ENCODE data around the gene FAM78B. TPM values are rescaled to one million over a fixed set of nuclear protein-coding genes. Genes with fewer than 3 reads are reported as not detected.

FAM78B gene
- polyA plus RNA-seq, 3 donors = 0.87 to 1.7 (median 1.2) TPM

GRCh38 chr1:166084613-166085012 is 82.2 kb downstream of the FAM78B start:
- H3K27ac ChIP-seq (ENCODE audit: low read depth, low read length) = no peak overlapping the region
- 86 to 92% (median 87%) methylated on average over 3 of the region's 3 CpGs for WGBS, 3 donors

DNA sequence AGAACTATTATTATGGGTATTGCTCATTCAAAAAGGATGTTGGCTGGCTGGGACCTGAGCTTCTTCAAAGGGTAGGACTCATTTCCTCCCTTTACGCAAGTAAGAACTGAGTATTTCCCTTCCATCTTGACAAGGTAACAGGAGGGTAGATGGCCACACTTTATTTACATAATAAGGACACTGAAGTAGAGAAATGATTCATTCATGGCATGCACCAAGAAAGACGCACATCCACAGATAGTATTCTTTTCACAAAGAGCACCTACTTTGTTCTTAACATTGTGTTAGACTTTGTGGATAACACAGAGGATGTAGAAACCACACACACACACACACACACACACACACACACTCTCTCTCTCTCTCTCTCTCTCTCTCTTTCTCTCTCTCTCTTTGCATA is 82.9 kb downstream of the FAM78B start:
- H3K27ac ChIP-seq (ENCODE audit: low read depth, low read length) = no peak overlapping the region
- 35 to 43% (median 38%) methylated on average over 2 of the region's 2 CpGs for WGBS, 3 donors

DNA sequence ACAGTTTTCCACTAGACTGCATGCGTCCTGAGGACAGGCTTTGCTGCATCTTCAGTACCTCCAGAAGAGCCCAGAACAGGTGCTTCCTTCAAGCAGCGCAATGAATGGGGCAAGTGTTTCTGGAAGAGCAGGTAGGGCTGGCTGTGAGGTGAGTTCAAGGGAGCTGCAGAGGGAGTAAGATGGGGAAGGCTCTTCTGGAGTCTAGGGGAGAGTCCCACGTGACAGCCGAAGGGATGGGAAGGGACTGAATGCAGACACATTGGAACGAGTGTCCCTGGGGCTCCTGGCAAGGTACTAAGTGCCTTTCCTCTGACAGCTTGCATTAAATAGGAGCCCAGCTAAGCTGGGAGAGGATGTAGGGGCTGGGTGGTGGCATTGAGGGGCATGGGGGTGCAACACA is 84.2 kb downstream of the FAM78B start:
- 92 to 94% (median 94%) methylated on average over 5 of the region's 5 CpGs for WGBS, 3 donors

GRCh38 chr1:166080967-166081870 is 85.6 kb downstream of the FAM78B start:
- 49 to 71% (median 52%) methylated on average over 14 of the region's 14 CpGs for WGBS, 3 donors
- H3K27ac ChIP-seq (ENCODE audit: low read depth, low read length) = no peak overlapping the region

More for the DNA sequence above, 84.2 kb downstream of the FAM78B start:
- no peak overlapping the region for H3K27ac ChIP-seq (ENCODE audit: low read depth, low read length)

GRCh38 chr1:166080277-166080966 is 86.4 kb downstream of the FAM78B start:
- no peak overlapping the region for H3K27ac ChIP-seq (ENCODE audit: low read depth, low read length)
- 46 to 70% (median 47%) methylated on average over 9 of the region's 9 CpGs for WGBS, 3 donors

DNA sequence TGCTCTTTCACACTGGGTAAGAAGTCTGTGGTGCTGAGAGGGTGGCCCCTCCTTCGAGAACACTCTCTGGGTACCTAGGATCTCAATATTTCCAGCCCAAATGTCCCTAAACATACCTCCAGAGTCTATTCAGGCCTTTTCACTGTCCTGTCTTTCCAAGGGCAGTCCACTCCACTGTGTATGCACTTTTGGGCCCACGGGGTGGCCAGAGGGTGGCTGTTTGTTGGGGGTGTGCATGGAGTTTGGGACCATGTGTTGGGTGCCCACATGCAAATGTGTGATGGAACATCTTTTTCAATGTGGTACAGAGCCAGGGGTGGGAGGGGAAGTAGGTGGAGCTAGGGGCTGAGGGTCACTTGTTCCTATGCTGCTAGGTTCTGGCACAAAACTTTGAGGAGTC is 87.5 kb downstream of the FAM78B start:
- 83 to 87% (median 87%) methylated on average over 2 of the region's 2 CpGs for WGBS, 3 donors
- no peak overlapping the region for H3K27ac ChIP-seq (ENCODE audit: low read depth, low read length)

DNA sequence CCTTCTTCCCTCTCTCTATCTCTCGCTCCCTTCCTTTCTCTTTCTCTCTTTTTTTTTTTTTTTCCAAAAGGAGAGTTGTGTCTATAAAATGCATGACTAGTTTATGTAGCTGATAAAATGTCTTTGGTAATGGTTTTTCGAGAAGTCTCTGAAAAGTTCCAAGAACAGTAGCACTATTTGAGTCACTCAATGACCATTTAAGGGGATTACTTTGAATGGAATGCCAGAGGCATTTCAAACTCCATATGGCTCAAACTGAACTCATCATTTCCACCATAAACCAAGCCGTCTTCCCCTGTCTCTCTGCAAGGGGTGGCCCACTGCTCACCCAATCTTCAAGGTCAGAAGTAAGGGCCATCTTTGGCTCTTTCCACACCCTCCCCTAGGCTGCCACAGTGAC is 93.3 kb downstream of the FAM78B start:
- WGBS, 3 donors = 61 to 77% (median 74%) methylated on average over 3 of the region's 3 CpGs

DNA sequence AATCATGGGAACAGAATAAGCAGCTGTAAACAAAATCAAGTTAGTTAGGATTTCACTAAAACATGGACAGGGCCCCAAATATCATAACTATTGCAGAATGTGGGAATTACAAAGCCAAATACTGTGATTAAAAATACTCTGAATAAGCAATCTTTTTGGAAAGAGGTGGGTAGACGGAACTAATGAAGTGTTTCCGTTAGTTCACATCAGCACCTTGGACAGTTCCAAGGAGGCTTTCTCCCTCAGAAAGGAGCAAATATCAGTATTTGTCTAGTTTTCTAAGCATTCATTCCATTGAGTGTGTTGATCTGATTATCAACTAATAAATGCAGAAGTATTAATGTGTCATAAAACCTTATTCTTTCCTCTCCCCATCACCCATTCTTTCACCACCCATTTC is 97.4 kb downstream of the FAM78B start:
- H3K27ac ChIP-seq (ENCODE audit: low read depth, low read length) = no peak overlapping the region
- 43 to 59% (median 52%) methylated on average over 2 of the region's 2 CpGs for WGBS, 3 donors

More for the DNA sequence above, 93.3 kb downstream of the FAM78B start:
- no peak overlapping the region for H3K27ac ChIP-seq (ENCODE audit: low read depth, low read length)

DNA sequence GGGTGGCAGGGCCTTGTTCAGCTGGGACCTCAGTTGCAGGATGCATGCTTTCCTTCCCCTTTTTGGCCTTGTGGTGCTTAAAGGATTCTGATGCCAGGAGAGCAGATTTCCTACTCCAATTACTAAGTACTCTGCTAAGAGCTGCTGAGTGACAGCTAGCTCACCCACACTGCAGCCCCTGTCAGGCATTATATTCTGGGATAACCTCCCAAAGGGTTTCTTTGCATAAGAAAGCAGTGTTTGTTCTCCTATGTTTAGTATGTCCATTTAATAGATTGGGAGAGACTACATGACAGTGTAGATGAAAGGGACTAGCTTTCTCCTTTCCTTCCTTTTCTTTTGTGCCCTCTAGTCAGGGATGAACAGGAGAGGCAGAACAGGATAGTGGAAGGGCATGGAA is 100.7 kb downstream of the FAM78B start:
- no peak overlapping the region for H3K27ac ChIP-seq (ENCODE audit: low read depth, low read length)

DNA sequence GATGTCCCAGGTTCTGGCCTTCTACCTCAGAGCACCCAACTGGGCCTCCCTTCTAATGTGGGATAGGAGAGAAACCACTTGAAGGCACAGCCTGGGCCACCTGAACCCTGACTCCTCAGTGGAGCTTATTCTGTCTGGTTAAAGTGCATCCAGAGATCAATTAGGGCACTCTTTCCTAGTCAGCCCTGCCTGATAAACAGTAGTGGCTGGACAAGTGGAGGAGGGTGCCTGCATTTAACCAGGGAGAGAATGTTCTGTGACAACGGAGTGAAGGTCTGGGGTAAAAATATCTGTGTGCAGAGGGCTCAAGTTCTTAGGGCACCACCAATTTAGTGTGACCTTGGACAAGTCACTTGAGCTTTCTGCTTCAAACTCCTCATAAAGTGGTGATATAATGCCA is 101.8 kb downstream of the FAM78B start:
- H3K27ac ChIP-seq (ENCODE audit: low read depth, low read length) = no peak overlapping the region
- WGBS, 3 donors = 72 to 85% (median 74%) methylated on average over 1 of the region's 1 CpG

GRCh38 chr1:166064313-166064926 is 102.4 kb downstream of the FAM78B start:
- no peak overlapping the region for H3K27ac ChIP-seq (ENCODE audit: low read depth, low read length)
- 57 to 78% (median 68%) methylated on average over 4 of the region's 4 CpGs for WGBS, 3 donors

- WGBS, 3 donors = 64 to 78% (median 67%) methylated on average over 1 of the region's 1 CpG
- no peak overlapping the region for H3K27ac ChIP-seq (ENCODE audit: low read depth, low read length)
Observed at GRCh38 chr1:166063701-166064100, 103.1 kb downstream of the FAM78B start.

GRCh38 chr1:166062421-166063070 is 104.3 kb downstream of the FAM78B start:
- WGBS, 3 donors = 71 to 76% (median 74%) methylated on average over 12 of the region's 12 CpGs
- no peak overlapping the region for H3K27ac ChIP-seq (ENCODE audit: low read depth, low read length)

- 37 to 75% (median 53%) methylated on average over 5 of the region's 5 CpGs for WGBS, 3 donors
- no peak overlapping the region for H3K27ac ChIP-seq (ENCODE audit: low read depth, low read length)
Observed at GRCh38 chr1:166057650-166058049, 109.2 kb downstream of the FAM78B start.

- WGBS, 3 donors = 78 to 85% (median 83%) methylated on average over 3 of the region's 3 CpGs
- H3K27ac ChIP-seq (ENCODE audit: low read depth, low read length) = no peak overlapping the region
Observed at GRCh38 chr1:166053395-166053794, 113.4 kb downstream of the FAM78B start.

DNA sequence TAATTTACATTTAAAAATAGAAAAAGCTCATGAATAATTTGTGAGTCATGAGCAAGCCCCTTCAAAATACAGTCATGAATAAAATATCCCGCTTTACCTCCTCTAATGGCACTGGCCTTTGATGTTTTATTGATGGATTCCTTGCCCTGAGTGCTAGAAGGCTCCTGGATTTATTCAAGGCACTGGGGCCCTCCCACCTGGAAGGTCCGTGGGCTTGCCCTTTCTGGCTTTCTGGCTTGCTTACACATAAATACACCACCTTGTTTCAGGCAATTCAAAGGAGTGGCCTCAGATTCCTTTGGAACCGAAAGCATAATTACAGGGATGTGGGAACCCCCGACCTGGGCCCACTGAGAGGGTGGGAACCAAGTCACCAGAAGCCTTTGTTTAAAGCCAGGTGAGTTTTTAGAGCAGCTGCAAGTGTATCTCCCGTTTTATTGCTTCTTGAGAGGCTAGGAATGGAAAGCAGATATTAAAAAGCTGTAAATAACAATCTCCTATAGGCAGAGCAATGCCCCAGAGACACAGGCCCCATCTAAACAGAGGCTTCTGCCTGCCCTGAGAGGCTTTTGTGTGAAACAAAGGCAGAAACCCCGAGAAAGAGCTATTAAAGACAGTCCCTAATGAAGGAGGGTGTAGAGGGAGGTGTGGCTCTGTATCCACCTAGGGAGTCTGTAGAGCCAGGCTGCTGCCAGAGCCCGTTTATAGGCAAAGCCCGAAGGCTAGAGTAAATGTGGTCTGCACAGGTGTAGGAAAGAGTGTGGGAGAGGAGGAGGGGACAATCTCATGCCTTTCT is 126.4 kb downstream of the FAM78B start:
- no peak overlapping the region for H3K27ac ChIP-seq (ENCODE audit: low read depth, low read length)
- WGBS, 3 donors = 47 to 54% (median 52%) methylated on average over 8 of the region's 8 CpGs

DNA sequence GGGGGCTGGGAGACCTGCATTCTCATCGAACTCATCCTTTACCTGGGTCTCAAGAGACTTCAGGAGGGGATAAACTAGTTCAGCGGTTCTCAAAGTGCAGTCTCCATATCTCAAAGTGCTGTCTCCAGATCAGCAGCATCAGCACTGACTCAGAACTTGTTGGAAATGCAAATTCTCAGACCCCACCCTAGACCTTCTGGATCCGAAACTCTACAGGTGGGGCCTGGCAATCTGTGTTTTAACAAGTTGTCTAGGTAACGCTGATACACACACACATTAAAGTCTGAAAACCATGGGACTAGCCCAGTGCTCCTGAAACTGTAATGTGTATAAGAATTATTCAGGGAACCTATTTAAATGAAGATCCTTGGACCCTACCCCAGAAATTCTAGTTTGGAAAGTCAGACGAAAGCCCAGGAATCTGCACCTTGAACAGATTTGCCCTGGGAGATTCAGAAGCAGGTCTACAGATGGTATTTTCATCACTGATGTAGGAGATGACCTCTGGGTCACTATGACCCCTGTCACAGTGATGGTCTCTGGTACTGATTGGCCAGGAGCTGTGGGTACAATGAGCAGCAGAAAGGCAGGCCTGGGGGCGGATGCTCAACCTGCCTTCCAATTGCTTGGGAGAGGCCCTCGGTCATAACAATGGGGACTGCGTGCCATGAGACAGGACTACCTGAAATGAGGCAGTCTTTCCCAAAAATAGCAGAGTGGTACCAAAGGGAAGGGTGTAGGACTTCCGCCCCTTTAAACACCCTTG is 127.2 kb downstream of the FAM78B start:
- H3K27ac ChIP-seq (ENCODE audit: low read depth, low read length) = no peak overlapping the region
- WGBS, 3 donors = 87 to 92% (median 89%) methylated on average over 9 of the region's 9 CpGs
